Astrocyte of the hippocampus (primary cell): ENCODE results near the gene PLA2G4E.

ENCODE experiments used
- DNase-seq: peaks from one replicate; pipeline ENCODE4 v3.0.0; 2011; ENCODE audit warnings: low read depth, low spot score

Gene PLA2G4E

GRCh38 chr15:42018306-42019224, 2.3 kb downstream of the PLA2G4E start:
- no peak for DNase-seq

GRCh38 chr15:42016971-42017370, 3.9 kb downstream of the PLA2G4E start:
- DNase-seq, result no peak

- DNase-seq, result no peak
Observed at GRCh38 chr15:42014406-42014805, 6.4 kb downstream of the PLA2G4E start.

- DNase-seq, result no peak
Observed at GRCh38 chr15:42012928-42013482, 7.8 kb downstream of the PLA2G4E start.

GRCh38 chr15:42012241-42012640, 8.6 kb downstream of the PLA2G4E start:
- no peak for DNase-seq

GRCh38 chr15:42011074-42011473, 9.8 kb downstream of the PLA2G4E start:
- DNase-seq, result no peak

GRCh38 chr15:42010434-42010833, 10.4 kb downstream of the PLA2G4E start:
- DNase-seq, result no peak

GRCh38 chr15:42009474-42009873, 11.4 kb downstream of the PLA2G4E start:
- no peak for DNase-seq

GRCh38 chr15:42009022-42009421, 11.8 kb downstream of the PLA2G4E start:
- DNase-seq, result no peak

GRCh38 chr15:42007386-42007785, 13.5 kb downstream of the PLA2G4E start:
- DNase-seq, result no peak

- no peak for DNase-seq
Observed at GRCh38 chr15:42002333-42002732, 18.5 kb downstream of the PLA2G4E start.

GRCh38 chr15:42001236-42001635, 19.6 kb downstream of the PLA2G4E start:
- no peak for DNase-seq

- DNase-seq, result no peak
Observed at GRCh38 chr15:41999290-42000285, 21.3 kb downstream of the PLA2G4E start.

GRCh38 chr15:41997845-41998244, 23.0 kb downstream of the PLA2G4E start:
- no peak for DNase-seq

GRCh38 chr15:41996921-41997592, 23.8 kb downstream of the PLA2G4E start:
- no peak for DNase-seq

- no peak for DNase-seq
Observed at GRCh38 chr15:41996376-41996775, 24.5 kb downstream of the PLA2G4E start.

- no peak for DNase-seq
Observed at GRCh38 chr15:41995476-41995855, 25.4 kb downstream of the PLA2G4E start.

- no peak for DNase-seq
Observed at GRCh38 chr15:41994772-41995475, 25.9 kb downstream of the PLA2G4E start.

GRCh38 chr15:41994171-41994650, 26.6 kb downstream of the PLA2G4E start:
- no peak for DNase-seq

GRCh38 chr15:41993472-41994170, 27.2 kb downstream of the PLA2G4E start:
- DNase-seq, result peak; percentile 11
